Islet of Langerhans (tissue), 1 donor: Measurements from ENCODE around the gene PLPPR3.

ENCODE experiments used
- FAIRE-seq: peaks from one replicate; lab custom pipeline; 2011; peaks lifted over from hg19 to GRCh38; lab: Jason Lieb, UNC

The PLPPR3 gene

GRCh38 chr19:771332-771785, 50.4 kb downstream of the PLPPR3 start:
- no peak for FAIRE-seq

- FAIRE-seq = no peak
Measured at GRCh38 chr19:769616-770015, 52.1 kb downstream of the PLPPR3 start.

GRCh38 chr19:768424-768823, 53.3 kb downstream of the PLPPR3 start:
- FAIRE-seq = no peak

GRCh38 chr19:765179-765738, 56.5 kb downstream of the PLPPR3 start:
- no peak for FAIRE-seq

- no peak for FAIRE-seq
Measured at GRCh38 chr19:764301-764700, 57.5 kb downstream of the PLPPR3 start.

- no peak for FAIRE-seq
Measured at GRCh38 chr19:763869-764268, 57.9 kb downstream of the PLPPR3 start.

- no peak for FAIRE-seq
Measured at GRCh38 chr19:763181-763580, 58.6 kb downstream of the PLPPR3 start.
